SIG-M5 treated with dmso at 0.1 percent for 504 hours (cell line): ENCODE measurements around the gene HMSD.
"Not testable (repeated sequence)": the region's sequence is repeated elsewhere in the genome, so short reads cannot be mapped to it uniquely, and the experiment has no call there.

Experiments
- DNase-seq: peaks from one replicate; lab custom pipeline; 2025; ENCODE audit not compliant: unreplicated experiment; lab: John Stamatoyannopoulos, UW

Gene HMSD, protein sequence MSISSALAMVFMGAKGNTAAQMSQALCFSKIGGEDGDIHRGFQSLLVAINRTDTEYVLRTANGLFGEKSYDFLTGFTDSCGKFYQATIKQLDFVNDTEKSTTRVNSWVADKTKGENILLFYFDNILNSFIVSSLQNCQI

DNA sequence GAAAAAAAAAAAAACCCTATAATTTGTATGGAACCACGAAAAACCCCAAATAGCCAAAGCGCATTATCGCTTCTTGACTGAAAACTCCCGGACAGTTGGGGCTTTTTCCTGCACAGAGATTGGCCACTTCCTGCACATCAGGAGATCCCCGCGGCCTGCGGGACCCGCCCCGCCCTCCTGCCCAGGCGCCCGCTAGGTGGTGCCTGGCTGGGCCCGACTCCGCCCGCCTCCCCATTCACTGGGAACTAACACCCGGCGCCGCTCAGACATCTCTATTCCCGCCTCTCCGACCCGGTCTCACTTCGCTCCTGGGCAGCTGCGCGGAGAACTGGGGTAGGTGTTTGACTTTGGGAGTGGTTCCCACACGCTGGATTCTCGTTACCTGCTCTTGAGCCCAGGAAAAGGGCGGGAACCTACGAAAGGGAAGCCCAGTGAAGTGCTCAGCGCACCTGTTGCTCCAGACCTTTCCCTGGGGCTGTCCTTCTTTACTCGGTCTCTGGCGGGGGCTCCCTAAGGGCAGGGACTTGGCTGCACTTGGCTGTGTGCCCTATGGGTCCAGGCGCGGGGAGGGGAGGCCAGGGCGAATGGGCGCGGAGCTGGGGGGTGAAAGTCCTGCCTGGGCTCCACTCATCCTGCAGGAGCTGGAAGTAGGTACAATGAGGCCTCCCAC is at the start of gene HMSD:
HMSD (plus strand) TSS at position 234 of the 670 bp plus-strand sequence. CDS start 4,155 bp downstream, outside the sequence.
- DNase-seq: no peak

DNA sequence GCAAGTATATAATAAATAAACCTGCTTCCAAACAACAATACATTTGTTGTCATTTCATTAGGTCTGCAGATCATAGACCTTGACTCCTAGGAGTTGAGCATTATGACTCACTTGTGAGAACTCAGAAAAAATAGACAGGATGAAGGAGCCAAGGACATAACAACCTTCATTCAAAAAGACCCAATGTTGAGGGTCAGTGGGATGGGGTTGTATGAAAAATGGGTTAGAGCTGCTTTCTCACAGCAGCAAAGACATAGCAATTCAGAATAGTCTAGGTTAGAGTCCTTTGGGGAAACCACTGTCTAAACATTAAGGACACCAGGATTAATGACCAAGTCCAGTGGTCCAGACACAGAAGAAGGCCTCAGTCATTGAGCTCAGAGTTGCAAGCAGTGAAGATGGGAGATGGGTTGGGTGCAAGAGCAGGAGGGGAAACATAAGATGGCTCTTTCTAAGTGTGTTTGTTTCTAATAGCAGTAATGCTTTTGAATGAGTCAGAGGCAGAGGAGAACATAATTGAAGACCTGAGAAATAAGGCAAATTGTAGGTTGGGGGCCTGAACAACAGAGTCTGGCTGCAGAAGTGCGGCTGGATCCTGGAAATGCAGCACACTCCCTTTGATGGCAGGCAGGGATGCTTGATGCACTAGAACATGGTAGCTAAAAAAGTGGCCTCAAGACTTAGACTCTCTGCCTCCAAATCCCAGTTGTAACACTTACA is 45.1 kb upstream of the HMSD start:
- DNase-seq: no peak

DNA sequence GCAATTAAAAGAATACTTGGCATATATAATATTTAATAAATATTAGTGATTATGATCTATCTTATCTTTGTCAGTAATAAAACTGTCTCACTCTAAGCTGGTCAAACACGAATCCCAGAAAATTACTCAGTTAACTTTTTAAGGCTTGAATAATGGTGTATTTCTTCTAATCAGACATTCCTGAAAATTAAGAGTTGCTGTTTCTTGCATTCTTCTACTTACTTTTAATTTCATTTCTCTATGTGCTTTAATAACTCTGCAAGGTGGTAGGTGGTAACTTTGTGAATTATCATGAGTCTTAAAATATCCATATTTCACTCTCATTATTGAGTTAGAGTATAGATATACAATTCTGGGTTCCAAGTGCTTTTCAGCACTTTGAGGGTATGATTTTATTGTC is 44.4 kb upstream of the HMSD start:
- DNase-seq: no peak

DNA sequence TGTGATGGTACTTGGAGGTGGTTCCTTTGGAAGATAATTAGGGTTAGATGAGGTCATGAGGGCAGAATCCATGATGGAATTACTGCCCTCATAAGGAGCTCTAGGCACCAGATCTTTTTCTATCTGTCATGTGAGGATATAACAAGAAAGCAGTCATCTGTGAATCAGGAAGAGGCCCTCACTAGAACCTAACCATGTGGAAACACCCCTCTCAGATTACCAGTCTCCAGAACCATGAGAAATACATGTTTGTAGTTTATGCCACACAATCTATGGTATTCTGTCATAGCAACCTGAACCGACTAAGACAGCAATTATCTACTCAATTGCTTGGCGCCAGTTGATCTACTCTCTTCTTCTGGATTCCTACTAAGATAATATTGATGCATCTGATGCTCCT is 43.7 kb upstream of the HMSD start:
- DNase-seq: peak; percentile 52

DNA sequence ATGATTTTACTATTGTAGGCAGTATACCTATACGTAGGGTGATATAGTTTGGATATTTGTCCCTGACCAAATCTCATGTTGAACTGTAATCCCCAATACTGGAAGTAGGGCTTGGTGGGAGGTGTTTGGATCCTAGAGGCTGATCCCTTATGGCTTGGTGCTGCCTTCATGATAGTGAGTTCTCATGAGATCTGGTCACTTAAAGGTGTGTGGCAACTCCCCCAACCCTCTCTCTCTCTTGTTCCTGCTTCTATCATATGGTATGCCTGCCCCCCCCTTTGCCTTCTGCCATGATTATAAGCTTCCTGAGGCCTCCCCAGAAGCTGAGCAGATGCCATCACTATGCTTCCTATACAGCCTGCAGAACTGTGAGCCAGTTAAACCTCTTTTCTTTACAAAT is 43.0 kb upstream of the HMSD start:
- DNase-seq: no peak

DNA sequence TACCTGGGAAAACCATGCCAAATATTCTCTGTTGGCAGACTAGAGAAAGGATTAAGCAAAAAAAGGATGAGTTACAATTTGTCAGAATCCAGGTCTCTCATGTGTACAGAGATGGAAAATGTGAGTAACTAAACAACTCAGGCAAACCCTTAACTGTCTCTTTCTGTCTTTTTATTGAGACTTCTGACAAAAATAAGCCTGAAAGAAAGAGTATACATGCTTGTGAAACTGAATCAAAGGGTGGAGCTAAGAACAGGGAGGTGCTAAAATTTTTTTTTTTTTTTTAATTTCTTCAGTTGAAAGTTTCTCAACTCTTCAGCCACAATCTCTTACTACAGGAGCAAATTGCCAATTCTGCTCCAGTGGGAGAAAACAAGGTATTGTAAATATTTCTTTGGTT is 41.4 kb upstream of the HMSD start, which contains the start of gene SERPINB10:
SERPINB10 (plus strand) TSS at position 295 of the 400 bp plus-strand sequence. CDS start 7,553 bp downstream, outside the sequence.
- peak; percentile 84 for DNase-seq

DNA sequence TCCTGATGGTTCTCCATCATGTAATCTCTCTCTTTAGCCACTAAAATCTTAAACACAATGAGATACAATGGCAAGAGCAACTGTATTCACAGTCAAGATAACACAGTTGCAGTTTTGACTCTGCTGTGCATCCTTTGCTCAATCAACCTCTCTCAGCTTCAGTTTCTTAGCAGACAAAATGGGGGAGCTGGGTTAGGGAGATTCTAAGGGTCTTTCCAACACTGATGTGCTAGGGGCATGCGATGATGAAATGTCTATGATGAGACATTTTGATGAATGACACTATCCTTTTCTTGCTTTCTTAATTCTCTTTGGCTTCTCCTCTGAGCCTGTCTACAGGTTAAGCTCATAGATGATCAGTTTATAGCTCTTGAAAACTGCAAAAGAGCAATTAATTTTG is 40.2 kb upstream of the HMSD start:
- DNase-seq: peak; percentile 26

DNA sequence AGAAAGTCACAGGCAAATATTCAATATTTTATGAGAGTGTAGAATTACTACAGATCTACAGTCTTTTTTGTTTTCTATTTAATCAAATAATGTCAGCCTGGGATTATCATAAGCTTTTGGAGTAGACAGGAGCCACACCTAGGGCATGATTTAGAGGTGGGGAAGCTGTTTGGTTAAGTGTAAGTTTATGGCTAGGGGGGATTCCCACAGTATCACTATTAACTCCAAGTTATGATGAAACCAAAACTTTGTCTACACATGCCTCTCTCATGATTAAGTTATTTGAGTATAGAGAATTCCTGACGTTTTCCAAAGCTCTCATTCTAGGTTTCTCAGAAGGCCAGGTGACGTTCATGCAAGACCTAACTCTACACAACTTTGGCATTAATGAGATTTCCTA is 39.2 kb upstream of the HMSD start:
- DNase-seq: no peak

DNA sequence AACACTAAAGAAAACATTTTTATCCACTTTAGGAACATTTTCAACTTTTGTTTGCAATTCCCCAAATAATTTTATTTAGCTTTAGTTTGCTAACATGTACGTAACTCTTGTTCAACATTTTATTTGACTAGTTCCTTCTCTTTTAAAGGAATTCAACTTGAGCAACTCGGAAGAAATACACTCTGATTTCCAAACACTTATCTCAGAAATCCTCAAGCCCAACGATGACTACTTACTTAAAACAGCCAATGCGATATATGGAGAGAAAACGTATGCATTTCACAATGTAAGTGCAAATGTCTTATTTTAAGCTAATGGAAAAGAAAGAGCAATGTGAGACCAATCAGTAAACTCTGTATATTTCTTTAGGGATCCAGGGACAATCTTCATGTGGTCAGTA is 31.3 kb upstream of the HMSD start:
- peak; percentile 83 for DNase-seq

DNA sequence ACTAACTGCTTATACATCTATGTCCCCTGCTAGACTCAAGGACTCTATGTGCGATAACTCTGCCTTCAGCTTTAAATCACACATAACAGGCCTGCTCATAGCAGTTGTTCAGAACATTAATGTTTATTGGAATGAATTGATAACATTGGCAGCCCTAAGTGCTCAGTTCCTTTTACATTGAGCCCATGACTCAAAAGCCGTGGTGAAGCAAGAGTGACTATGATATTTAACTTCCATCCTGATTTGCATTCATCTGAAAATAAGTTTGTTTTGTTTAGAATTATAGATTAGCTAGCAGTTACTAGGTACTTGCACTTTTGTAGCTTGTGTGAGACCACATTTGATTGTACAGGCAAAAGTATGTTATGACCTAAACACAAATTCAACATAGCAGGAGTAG is 27.1 kb upstream of the HMSD start:
- no peak for DNase-seq

DNA sequence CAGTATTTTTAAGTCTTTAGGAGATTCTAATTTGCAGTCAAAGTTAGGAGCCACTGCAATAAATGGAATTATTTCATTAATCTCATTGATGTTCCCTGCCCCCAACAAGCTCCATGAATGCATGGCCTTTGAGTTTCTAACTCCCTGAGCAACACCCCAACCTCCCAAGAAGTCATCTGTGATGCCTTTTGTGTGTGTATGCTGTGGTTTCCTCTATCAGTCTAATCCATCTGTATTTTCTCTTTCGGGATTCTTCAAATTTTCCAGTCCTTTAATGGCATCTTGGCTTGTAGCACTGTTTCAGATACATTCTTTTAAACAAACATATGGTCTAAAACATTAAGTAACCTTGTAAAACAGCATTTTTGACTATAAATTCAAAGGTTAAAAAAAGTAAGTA is 24.6 kb upstream of the HMSD start:
- DNase-seq: no peak

DNA sequence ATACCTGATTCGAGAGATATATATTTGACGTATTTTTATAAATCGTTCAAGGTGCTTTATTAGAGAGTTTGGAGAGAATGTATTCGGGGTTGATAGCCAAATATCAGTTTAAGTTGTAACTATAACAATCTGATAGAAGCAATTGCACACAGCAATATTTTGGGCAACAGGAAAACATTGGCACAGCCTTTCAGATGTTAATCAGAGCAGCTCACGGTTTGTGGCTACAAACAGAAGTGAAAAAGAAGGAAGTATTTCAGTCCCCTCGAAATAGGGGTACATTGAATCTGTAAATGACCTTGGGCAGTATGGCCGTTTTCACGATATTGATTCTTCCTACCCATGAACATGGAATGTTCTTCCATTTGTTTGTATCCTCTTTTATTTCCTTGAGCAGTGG is 20.8 kb upstream of the HMSD start:
- DNase-seq: peak; percentile 81

DNA sequence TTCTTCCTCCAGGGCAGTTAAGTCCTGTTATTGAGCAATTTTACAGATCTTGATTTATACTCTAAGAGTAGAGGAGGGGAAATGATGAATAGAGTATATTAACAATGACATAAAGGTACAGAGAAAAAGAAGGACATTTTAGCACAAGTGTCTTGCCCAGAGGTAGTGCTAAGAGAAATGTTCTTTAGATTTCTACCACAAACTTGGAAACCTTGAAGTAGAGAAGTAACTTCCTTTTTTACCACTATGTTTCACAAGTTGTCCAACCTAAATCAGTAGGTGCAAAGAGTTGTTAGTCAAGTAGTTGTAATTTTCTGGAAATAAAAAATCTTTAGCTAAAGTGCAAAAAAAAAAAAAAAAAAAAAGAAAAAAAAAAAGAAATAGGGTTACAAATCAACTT is 19.7 kb upstream of the HMSD start:
- peak; percentile 17 for DNase-seq

DNA sequence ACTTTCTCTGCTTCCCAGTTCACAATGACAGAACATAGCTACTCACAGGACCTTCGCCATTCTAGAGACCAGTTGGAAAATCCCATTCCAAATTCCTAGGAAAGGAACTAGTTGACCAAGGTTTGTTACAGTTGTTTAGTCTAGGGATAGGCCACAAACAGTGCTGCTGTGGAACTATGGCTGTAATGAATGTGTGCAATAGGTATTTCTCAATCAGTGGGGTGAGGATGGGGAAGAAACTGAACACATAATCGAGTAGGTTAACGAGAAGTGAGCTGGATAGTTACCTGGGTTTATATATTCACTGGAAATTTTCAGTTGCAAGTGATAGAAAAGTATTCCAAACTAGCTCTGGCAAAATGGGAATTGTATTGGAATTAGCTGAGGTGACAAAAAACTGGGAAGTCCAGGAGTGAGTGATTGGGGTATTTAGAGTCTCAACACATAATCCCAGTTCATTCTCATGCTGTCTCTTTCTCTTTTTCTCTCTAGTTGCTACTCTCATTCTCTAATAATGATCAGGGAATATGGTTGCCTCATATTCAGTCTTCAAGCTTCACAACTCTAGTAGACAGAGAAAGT is 18.2 kb upstream of the HMSD start:
- peak; percentile 58 for DNase-seq

DNA sequence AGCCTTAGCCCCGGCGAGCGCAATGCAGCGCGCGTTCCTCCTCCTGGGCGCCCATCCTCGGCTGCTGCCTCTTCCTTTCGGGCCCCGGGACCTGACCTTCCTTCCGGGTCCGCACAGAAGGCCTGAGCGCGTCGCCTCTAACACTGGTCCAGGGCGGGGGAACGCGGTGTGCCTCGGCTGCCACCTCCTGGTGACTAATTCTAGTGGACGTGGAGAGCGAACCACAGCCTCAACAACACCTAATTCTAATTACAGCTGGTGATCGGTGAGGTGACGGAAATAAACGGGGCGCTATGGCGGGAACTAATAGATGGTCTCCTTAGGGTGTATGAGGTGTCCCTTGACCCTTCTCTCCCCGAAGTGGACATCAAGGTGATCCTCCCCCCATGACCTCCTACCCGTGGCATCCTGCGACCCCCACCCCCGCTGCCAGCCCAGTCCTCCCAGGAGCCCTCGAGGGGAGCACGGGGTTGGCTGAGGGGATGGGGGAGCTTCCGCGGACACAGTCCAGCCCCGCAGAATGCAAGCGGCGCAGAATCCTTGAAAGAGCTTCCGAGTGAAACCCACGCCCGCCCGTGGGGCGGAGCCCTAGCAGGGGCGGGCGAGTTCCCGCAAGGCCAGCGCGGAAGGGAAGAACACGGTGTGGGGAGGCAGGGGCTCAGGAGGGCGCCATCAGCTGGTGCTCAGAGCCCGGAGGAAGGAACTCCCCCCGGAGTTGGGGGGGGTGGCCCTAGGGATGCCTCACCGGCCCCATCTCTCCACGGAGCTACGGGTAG is 12.8 kb upstream of the HMSD start:
- peak; percentile 86 for DNase-seq

DNA sequence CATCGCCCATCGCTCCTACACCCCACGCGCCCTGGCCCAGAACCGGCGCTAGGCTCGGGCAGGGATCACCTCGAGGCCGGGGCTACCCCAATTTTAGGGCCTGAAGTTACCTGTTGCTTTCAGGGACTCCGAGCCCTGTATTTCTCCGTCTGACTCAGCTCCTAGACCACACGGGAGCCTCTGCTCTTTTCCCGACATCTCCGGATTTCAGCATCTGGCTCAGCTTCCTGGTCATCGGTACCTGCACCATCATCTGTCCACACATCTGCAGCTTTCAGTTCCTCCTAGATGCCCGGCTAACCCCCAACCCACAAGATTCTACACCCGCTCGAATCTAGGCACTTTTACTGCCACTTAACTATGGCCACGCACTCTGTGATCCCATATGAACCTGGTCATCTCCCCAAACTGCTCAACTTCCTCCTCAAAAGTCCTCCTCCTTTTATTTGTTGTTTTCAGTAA is 12.1 kb upstream of the HMSD start:
- no peak for DNase-seq

DNA sequence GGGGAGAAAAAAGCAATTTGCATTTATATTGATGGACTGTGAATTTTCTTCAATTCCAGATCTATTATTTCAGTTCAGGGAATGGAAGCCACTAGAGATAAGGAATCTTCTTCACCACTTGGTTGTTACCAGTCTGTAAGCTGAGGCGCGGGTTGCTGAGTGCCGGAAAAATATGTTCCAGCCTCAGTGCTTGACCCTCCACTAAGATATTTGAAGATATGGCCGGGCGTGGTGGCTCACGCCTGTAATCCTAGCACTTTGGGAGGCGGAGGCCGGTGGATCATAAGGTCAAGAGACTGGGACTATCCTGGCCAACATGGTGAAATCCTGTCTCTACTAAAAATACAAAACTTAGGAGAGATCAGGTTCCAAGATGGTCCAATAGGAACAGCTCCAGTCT is 9.1 kb upstream of the HMSD start:
- no peak for DNase-seq

DNA sequence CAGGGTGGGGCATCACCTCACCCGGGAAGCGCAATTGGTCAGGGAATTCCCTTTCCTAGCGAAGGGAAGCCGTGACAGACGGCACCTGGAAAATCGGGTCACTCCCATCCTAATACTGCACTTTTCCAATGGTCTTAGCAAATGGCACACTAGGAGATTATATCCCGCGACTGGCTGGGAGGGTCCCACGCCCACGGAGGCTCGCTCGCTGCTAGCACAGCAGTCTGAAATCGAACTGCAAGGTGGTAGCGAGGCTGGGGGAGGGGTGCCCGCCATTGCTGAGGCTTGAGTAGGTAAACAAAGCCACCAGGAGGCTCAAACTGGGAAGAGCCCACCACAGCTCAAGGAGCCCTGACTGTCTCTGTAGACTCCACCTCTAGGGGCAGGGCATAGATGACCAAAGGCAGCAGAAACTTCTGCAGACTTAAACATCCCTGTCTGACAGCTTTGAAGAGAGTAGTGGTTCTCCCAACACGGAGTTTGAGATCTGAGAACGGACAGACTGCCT is 8.5 kb upstream of the HMSD start:
- DNase-seq: not testable (repeated sequence)

DNA sequence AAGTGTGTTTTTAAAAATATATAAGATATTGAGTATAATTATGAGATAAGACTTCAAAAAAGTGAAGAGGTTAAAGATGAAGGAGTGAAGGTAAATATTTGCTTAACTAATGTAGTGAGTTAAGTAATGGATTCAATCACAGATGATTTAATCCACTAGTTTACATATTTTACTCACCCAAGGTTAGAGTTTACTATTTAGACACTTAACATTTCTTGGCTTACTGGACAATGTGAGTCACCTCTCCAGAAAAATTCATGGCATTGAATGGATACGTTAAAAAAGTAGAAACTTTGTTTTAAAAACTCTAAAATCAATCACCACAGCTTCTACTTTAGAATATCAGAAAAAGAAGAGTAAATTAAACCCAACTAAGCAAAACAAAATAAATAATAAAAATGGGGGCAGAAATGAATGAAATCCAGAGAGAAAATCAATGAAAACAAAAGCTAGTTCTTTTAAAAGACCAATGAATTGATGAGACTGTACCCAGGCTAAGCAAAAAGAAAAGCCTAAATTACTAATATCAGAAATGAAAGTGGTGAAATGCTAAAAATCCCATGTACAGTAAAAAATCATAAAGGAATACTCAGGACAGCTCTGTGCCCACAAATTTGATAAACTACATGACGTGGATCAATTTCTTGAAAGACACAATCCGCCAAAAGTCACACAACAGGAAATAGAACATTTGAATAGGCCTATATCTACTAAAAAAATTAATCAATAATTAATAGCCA is 1.9 kb upstream of the HMSD start:
- DNase-seq: no peak

DNA sequence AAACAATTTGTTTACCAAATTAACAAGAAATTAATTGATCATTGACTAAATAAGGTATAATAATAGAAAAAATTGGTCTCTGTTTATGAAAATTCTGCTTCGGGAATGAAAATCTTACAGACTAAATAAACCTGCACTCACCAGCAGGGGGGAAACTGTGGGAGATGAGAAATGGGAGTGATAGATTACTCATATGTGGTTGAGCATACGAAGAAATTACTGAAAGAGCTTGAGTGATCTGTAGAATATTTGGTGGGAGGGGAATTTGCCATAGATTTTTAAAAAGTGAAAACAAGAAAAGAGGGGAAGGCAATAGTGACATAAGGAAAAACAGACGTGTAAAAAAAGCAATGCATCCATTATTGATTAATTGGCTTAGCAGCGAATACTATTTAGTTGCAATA is 2.2 kb downstream of the HMSD start:
- peak; percentile 35 for DNase-seq
